Osteocyte (in vitro differentiated cells): ENCODE results near the gene KRTCAP3. TPM values are rescaled to one million over a fixed set of nuclear protein-coding genes. Genes with fewer than 3 reads are reported as not detected.

Source experiments
- DNase-seq: peaks from one replicate; pipeline ENCODE4 v3.0.0; 2021; ENCODE audit warnings: mixed read lengths; ENCODE audit not compliant: unreplicated experiment; ENCODE audit errors: extremely low spot score
- H3K27ac Mint-ChIP-seq: one replicate; pipeline ENCODE4 v1.8.0; 2021; ENCODE audit warnings: mild to moderate bottlenecking, mixed read lengths; ENCODE audit not compliant: unreplicated experiment
- H3K27me3 Mint-ChIP-seq: one replicate; pipeline ENCODE4 v1.8.0; 2021; ENCODE audit warnings: mixed read lengths; ENCODE audit not compliant: unreplicated experiment
- H3K36me3 Mint-ChIP-seq: one replicate; pipeline ENCODE4 v1.8.0; 2021; ENCODE audit warnings: mixed read lengths; ENCODE audit not compliant: unreplicated experiment
- H3K4me1 Mint-ChIP-seq: one replicate; pipeline ENCODE4 v1.8.0; 2021; ENCODE audit warnings: mixed read lengths; ENCODE audit not compliant: unreplicated experiment
- H3K4me3 Mint-ChIP-seq: one replicate; pipeline ENCODE4 v1.8.0; 2021; ENCODE audit warnings: mild to moderate bottlenecking, moderate library complexity, mixed read lengths; ENCODE audit not compliant: unreplicated experiment
- H3K9me3 Mint-ChIP-seq: one replicate; pipeline ENCODE4 v1.8.0; 2021; ENCODE audit warnings: mixed read lengths; ENCODE audit not compliant: unreplicated experiment
- CTCF ChIP-seq: fragments of 200-600 bp; sonication (generic); IDR thresholded peaks from 2 replicates; pipeline ENCODE4 v1.5.0; 2021; ENCODE audit warnings: antibody characterized with exemption, mild to moderate bottlenecking, moderate library complexity
- total RNA-seq: library from RNA; stranded (reverse); gene quantifications from 2 replicates; pipeline ENCODE4 v1.2.1, GENCODE V29; 2021

KRTCAP3 gene
- total RNA-seq, 1 donor from 2014 or later: 2.3 TPM

DNA sequence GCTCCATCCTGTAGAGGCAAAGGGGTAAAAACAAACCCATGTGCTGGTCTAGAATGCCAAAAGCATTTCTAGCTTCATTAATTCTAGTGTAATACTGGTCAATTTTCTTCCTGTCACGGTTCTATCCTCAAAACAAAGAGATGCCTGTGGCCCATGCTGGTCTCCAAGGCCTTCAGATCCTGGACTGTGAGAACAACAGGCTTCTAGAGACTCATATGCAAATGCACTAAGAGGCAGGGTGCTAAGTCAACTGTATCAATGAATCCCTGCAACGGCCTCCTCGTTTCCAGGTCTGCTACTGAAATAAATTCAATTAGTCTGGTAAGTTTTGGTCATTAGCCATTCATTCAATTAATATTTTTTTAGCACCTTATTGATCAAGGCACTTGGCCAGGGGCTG, 43.3 kb downstream of the KRTCAP3 start:
- Mint-ChIP-seq H3K36me3 (peaks cover 21% of the 10 kb centered on the region), H3K27ac (no peak overlapping the region), H3K9me3 (no peaks in the 10 kb centered on the region), H3K27me3 (no peaks in the 10 kb centered on the region), H3K4me3 (no peak overlapping the region), H3K4me1 (peaks cover 12% of the 10 kb centered on the region)
- DNase-seq: no peak
- no peak for TF ChIP-seq CTCF

DNA sequence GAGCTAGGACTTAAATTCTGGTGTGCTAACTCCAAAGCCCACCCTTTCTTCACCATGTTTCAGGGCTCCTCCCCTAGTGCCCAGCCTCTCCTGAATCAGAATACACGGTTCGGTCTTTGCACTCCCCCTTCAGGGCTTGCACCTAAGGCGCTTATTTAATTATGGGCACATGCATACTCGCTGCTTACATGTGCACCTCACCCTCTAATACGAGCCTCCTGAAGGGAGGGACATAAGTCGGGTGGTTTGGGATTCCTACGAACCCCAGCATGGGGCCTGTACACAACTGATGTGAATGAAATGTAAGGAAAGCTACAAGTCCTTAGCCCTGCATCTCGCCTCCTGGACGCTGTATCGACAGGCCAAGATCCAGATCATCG, 46.9 kb downstream of the KRTCAP3 start:
- Mint-ChIP-seq H3K9me3 (no peaks in the 10 kb centered on the region), H3K27ac (peak overlapping the region; percentile 90), H3K4me3 (peak overlapping the region; percentile 95), H3K36me3 (peaks cover 8% of the 10 kb centered on the region), H3K27me3 (no peaks in the 10 kb centered on the region), H3K4me1 (peaks cover 12% of the 10 kb centered on the region)
- TF ChIP-seq CTCF: peak; percentile 12
- no peak for DNase-seq

- H3K27me3 Mint-ChIP-seq: no peaks in the 10 kb centered on the region
- H3K4me1 Mint-ChIP-seq: peaks cover 12% of the 10 kb centered on the region
- no peak for TF ChIP-seq CTCF
- peak within 1 kb of the TSS; percentile 95 for H3K4me3 Mint-ChIP-seq
- DNase-seq: peak; percentile 98
- H3K9me3 Mint-ChIP-seq: no peaks in the 10 kb centered on the region
- peak within 1 kb of the TSS; percentile 90 for H3K27ac Mint-ChIP-seq
- peaks cover 8% of the 10 kb centered on the region for H3K36me3 Mint-ChIP-seq
These were observed 47.6 kb downstream of the KRTCAP3 start, which contains the start of gene IFT172 for GRCh38 chr2:27489498-27490397. Gene IFT172 (minus strand): TSS chr2:27489743. CDS start chr2:27489653, 90 bp downstream.

DNA sequence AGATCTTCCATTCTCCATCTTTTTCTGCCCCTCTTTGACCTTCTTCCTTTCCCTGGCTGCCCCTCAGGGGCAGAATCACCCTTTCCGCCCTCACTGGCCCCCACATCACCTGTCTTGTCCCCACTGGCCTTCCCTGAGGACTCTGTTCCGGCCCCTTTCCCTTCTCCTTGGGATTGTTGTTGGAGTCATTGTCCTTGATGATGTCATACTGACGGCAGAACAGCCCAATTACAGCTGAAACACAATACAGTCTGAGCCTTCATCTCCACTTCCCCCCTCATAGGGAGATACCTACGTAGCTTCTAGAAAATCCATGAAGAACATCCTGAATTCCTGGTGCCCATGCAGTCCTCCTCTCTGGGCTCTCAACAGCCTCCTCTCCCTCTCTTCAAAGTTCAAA, 50.4 kb downstream of the KRTCAP3 start:
- no peak for DNase-seq
- peaks cover 18% of the 10 kb centered on the region for H3K4me1 Mint-ChIP-seq
- peaks cover 20% of the 10 kb centered on the region for H3K27me3 Mint-ChIP-seq
- H3K27ac Mint-ChIP-seq: no peak overlapping the region
- H3K36me3 Mint-ChIP-seq: no peaks in the 10 kb centered on the region
- no peaks in the 10 kb centered on the region for H3K9me3 Mint-ChIP-seq
- no peak for TF ChIP-seq CTCF
- H3K4me3 Mint-ChIP-seq: no peak overlapping the region

- no peak for DNase-seq
- Mint-ChIP-seq H3K27ac (no peak overlapping the region), H3K9me3 (no peaks in the 10 kb centered on the region), H3K4me1 (peaks cover 13% of the 10 kb centered on the region), H3K4me3 (peak overlapping the region; percentile 70), H3K27me3 (peaks cover 33% of the 10 kb centered on the region), H3K36me3 (no peaks in the 10 kb centered on the region)
- no peak for TF ChIP-seq CTCF
These were observed 51.7 kb downstream of the KRTCAP3 start for GRCh38 chr2:27493948-27494283.

Other genes with a start within 250 kb of the KRTCAP3 start
- 117 and 125 TPM in 2 replicates for gene ATRAID, start 230.3 kb upstream of the KRTCAP3 start, total RNA-seq
- gene SLC5A6, start 230.1 kb upstream of the KRTCAP3 start, total RNA-seq: 33.2 and 33.3 TPM in 2 replicates
- gene CAD, start 225.0 kb upstream of the KRTCAP3 start, total RNA-seq: 72.6 and 76.9 TPM in 2 replicates
- gene SLC30A3, start 179.3 kb upstream of the KRTCAP3 start, total RNA-seq: not detected in 2 replicates
- not detected in 2 replicates for gene DNAJC5G, start 166.9 kb upstream of the KRTCAP3 start, total RNA-seq
- gene TRIM54, start 160.0 kb upstream of the KRTCAP3 start, total RNA-seq: not detected in 2 replicates
- gene UCN, start 133.9 kb upstream of the KRTCAP3 start, total RNA-seq: 2.6 and 4.1 TPM in 2 replicates
- 76.0 and 85.5 TPM in 2 replicates for gene MPV17, start 119.3 kb upstream of the KRTCAP3 start, total RNA-seq
- 57.4 and 59.4 TPM in 2 replicates for gene GTF3C2, start 85.6 kb upstream of the KRTCAP3 start, total RNA-seq
- gene EIF2B4, start 72.0 kb upstream of the KRTCAP3 start, total RNA-seq: 50.0 and 50.4 TPM in 2 replicates
- gene SNX17, start 71.8 kb upstream of the KRTCAP3 start, total RNA-seq: 124 and 134 TPM in 2 replicates
- 15.7 and 19.1 TPM in 2 replicates for gene ZNF513, start 61.6 kb upstream of the KRTCAP3 start, total RNA-seq
- gene PPM1G, start 32.8 kb upstream of the KRTCAP3 start, total RNA-seq: 70.7 and 74.2 TPM in 2 replicates
- 129 and 137 TPM in 2 replicates for gene NRBP1, start 13.8 kb upstream of the KRTCAP3 start, total RNA-seq
- 42.5 and 46.4 TPM in 2 replicates for gene IFT172, start 47.4 kb downstream of the KRTCAP3 start, total RNA-seq
- 9.6 and 10.5 TPM in 2 replicates for gene FNDC4, start 52.8 kb downstream of the KRTCAP3 start, total RNA-seq
- gene GCKR, start 54.5 kb downstream of the KRTCAP3 start, total RNA-seq: not detected in 2 replicates
- gene ZNF512, start 140.7 kb downstream of the KRTCAP3 start, total RNA-seq: 43.6 and 52.5 TPM in 2 replicates
- gene CCDC121, start 186.6 kb downstream of the KRTCAP3 start, total RNA-seq: 2.1 and 2.5 TPM in 2 replicates
- gene GPN1, start 186.7 kb downstream of the KRTCAP3 start, total RNA-seq: 28.6 and 28.8 TPM in 2 replicates
- gene SUPT7L, start 221.2 kb downstream of the KRTCAP3 start, total RNA-seq: 37.9 and 41.2 TPM in 2 replicates
- gene SLC4A1AP, start 221.5 kb downstream of the KRTCAP3 start, total RNA-seq: 20.5 and 20.7 TPM in 2 replicates